GM19372 (cell line): ENCODE data around the gene TFAP2A.

Experiments
- ATAC-seq: cut with Tn5 transposase; IDR thresholded peaks from one replicate; pipeline ENCODE4 v1.9.1; 2021; ENCODE audit warnings: mild to moderate bottlenecking, low read depth, moderate library complexity; ENCODE audit not compliant: unreplicated experiment

Gene TFAP2A

DNA sequence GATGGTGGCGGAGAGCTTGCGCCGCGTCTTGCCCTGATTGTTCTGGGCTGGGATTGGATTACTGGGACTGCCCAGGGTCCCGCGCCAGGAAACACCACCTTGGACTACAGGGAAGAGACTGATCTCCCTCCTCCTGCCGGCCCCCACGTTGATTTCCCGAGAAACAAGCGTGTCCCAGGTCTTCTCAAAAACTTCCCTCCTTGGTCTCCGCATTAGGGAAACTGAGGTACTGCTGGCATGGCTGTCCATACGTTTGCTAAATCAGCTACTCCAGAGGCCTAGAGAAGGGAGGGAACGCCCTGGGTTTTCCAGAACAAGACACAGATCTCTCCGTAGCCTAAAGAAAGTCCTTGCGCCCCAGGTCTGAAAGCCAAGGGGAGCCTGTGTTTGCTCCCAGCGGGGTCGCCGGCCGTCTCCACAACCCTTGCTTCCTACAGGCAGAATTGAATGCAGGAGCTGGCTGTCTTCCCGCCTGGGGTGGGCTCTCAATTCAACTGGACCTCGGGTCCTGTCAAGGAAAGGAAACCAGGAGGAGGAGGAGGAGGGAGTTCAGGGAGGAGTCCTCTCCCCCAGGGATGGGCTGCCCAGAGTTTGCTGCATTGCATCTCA, 29.2 kb downstream of the TFAP2A start:
- ATAC-seq, result no peak

GRCh38 chr6:10384610-10385523, 30.0 kb downstream of the TFAP2A start:
- ATAC-seq, result no peak

- no peak for ATAC-seq
Measured at GRCh38 chr6:10384091-10384609, 30.7 kb downstream of the TFAP2A start.

- no peak for ATAC-seq
Measured at GRCh38 chr6:10383331-10384090, 31.4 kb downstream of the TFAP2A start.

DNA sequence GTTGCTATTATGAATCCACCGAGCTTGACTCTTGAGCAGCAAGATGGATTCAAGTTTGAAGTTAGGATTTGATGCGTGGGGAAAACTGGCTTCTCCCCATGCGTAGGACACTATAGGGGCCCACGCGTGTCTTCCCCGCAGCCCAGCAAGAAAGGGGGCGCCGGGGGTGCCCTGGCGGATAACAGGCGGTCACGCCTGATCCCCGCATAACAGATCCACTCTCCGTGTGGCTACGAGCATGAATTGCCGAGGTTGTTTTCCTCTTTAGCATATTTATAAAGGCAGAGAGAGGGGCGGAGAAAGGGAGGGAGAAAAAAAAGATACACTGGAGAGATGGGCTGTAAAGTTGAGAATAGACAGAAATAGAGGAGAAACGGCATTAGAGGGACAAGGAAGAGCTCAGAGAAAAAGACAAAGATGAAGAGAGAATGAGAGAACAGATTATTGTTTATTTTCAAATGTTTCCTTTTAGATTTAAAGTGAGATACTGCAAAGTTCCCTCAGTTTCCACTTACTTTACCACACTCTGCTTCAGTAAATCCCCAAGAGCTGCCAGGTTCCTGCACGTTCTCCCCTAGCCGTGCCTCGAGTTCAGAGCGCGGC, 32.0 kb downstream of the TFAP2A start:
- ATAC-seq, result no peak

- ATAC-seq, result no peak
Measured at GRCh38 chr6:10382322-10382721, 32.6 kb downstream of the TFAP2A start.

- no peak for ATAC-seq
Measured at GRCh38 chr6:10381830-10382208, 33.1 kb downstream of the TFAP2A start.

DNA sequence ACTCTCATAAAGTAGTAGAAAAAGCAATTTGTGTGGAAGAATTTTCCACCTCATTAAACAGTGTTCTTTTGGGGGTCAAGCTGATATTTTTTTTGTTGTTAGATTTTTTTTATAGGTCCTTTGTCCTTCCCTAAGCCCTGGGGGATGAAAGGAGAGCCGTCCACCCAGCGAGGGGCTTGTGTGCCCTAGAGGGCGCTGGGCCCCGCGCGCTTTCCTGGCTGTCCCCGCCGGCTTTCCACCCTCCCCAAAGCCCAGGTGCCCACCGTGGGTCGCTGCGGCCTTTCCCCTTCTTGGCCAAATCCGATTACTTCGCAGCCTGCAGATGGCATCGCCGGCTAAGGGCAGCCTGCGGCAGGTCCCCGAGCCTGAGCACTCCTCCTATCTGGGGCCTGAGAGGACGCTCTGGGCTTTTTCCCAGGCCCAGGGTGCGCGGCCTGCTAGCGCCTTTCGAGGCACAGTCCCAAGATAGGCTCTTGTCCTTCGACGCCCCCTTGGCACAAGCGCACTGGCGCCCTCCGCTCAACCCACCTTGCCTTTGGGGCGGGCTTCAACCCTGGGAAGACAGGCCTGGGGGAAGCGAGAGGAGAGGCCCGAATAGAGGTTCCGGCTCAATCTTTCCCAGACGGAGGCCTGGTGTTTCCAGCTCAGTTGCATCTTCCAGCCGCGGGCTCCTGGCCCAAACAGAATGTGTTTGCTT, 33.6 kb downstream of the TFAP2A start:
- no peak for ATAC-seq

GRCh38 chr6:10375391-10375969, 39.4 kb downstream of the TFAP2A start:
- ATAC-seq, result no peak

DNA sequence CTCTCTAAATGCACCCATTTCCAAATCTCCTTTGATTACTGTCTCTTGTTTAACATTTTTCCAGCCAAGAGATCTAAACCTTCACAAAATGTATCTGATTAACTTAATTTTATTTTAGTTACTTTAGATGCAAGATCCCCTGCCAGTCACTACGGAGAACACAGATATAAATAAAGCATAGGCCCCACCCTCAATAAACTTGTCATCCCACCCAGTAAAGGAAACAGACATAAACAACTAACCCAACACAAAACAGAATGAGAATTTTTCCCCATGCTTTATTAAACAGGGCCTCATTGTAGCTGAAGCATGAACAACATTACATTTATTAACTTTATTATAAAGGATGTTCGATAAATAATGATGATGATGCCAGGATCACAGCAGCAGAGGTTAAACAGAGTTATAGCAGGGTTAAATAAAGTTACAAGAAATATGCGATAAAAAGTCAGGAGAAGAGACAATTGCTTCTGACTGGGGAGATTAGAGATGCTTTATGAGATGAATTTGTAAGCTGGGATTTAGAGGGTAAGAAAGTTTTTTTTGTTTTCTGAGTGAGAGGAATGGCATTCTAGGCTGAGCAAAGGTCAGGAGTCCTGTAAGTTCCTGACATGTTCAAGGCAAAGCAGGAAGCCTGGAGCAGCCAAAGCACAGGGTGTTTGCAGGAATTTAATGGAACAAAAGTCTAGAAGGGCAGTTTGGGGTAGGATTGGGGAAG, 41.1 kb downstream of the TFAP2A start:
- ATAC-seq, result no peak

- ATAC-seq, result no peak
Measured at GRCh38 chr6:10369896-10370295, 45.0 kb downstream of the TFAP2A start.

DNA sequence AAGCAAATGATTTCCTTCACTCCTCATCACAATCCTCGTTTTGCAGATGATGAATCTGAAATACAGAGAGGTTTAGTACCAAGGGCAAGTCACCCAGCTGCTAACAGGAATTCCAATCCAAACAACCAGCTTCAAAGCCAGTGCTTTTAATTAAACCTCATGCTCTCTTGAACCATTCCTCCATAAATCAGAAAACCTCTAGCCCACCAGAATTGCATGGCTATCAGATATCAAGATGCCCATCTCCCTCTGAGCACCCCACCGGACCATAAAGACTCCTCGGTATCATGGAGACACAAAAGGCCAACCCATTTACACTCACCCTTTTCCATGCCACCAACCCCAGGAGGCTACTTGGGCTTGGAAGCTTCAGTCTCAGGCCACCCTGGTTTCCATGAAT, 46.0 kb downstream of the TFAP2A start:
- ATAC-seq, result no peak

GRCh38 chr6:10363911-10364310, 51.0 kb downstream of the TFAP2A start:
- ATAC-seq, result no peak

- no peak for ATAC-seq
Measured at GRCh38 chr6:10362300-10362699, 52.6 kb downstream of the TFAP2A start.

GRCh38 chr6:10361428-10361827, 53.4 kb downstream of the TFAP2A start:
- ATAC-seq, result no peak

DNA sequence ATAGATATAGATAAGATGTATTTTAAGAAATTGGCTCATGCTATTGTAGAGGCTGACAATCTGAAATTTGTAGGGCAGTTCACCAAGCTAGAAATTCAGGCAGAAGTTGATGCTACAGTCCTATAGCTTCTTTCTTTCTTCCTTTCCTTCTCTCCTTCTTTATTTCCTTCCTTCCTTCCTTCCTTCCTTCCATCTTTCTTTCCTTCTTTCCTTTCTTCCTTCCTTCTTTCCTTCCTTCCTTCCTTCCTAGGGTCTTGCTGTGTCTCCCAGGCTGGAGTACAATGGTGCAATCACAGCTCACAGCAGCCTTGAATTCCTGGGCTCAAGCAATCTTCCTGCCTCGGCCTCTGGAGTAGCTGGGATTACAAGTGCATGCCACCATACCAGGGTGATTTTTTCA, 55.3 kb downstream of the TFAP2A start:
- no peak for ATAC-seq

GRCh38 chr6:10355115-10355702, 59.7 kb downstream of the TFAP2A start:
- peak; percentile 62 for ATAC-seq

GRCh38 chr6:10351791-10352190, 63.1 kb downstream of the TFAP2A start:
- ATAC-seq, result no peak

DNA sequence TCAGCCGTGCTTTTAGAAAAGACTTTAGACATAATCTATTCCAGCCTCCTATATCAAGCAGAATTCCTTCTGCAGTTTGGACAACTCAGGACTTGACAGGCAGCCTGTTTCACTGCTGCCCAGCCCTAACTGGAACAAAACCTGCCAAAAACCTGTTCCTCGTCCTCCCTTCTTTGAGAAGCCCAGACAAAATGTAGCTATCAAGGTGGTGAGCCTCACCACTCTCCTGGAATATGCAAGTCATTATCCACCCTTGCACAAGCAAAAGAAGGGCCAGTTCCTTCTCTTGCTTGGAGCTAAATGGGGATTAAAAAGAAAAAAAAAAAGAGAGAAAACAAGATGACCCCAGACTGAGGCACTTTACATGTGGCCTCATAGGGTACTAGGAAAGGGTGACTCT, 64.2 kb downstream of the TFAP2A start:
- no peak for ATAC-seq
